SK-N-SH (cell line): ENCODE measurements around the gene ST6GALNAC1. TPM values are rescaled to one million over a fixed set of nuclear protein-coding genes. Genes with fewer than 3 reads are reported as not detected.

Experiments
- CTCF ChIA-PET: fragments of 300-600, 350-600 bp; formaldehyde crosslinking; extraction: SDS; loops from one replicate; lab custom pipeline; 2021; lab: Yijun Ruan, JAX
- POLR2A ChIA-PET: fragments of 350-600 bp; sonication (Branson Sonifier 250); formaldehyde crosslinking; extraction: SDS; loops from one replicate; lab custom pipeline; 2020; ENCODE audit warnings: antibody characterized with exemption, inconsistent platforms; lab: Yijun Ruan, JAX
- DNase-seq: peaks from one replicate; pipeline ENCODE4 v3.0.0; 2012
- H2AFZ ChIP-seq: fragments of 200-600 bp; sonication (generic); 2 replicates; pipeline ENCODE4 v1.8.1; 2016; ENCODE audit warnings: antibody characterized with exemption, mild to moderate bottlenecking, low read depth
- H3F3A ChIP-seq: fragments of 200-600 bp; sonication (generic); replicated peaks from 2 replicates; pipeline ENCODE3; 2016; ENCODE audit warnings: antibody characterized with exemption, mild to moderate bottlenecking; ENCODE audit not compliant: insufficient read depth
- H3K27ac ChIP-seq, 2 experiments: fragments of 200-500 bp in 1 of 2; fragments of 200-600 bp in 1 of 2; sonication (Bioruptor generic) in 1 of 2; sonication (generic), shearing (Covaris generic) in 1 of 2; 2 replicates each; pipeline versions ENCODE4 v1.5.1 to v1.6.1; 2014 to 2016; ENCODE audit warnings: low read depth in 2 of 2, inconsistent platforms in 1 of 2, low read length in 1 of 2, mild to moderate bottlenecking in 1 of 2, mixed read lengths in 1 of 2
- H3K27me3 ChIP-seq: fragments of 200-600 bp; sonication (generic), shearing (Covaris generic); 2 replicates; pipeline ENCODE4 v1.6.1; 2016; ENCODE audit warnings: mixed run types; ENCODE audit not compliant: insufficient read depth
- H3K36me3 ChIP-seq, 2 experiments: fragments of 200-500 bp in 1 of 2; fragments of 200-600 bp in 1 of 2; sonication (Bioruptor generic) in 1 of 2; sonication (generic) in 1 of 2; replicated peaks in 1 of 2; 2 replicates each; pipeline versions ENCODE3 to v1.5.1; 2014 to 2016; ENCODE audit warnings: low read length in 1 of 2, mild to moderate bottlenecking in 1 of 2; ENCODE audit not compliant: insufficient read depth in 2 of 2, control insufficient read depth in 1 of 2
- H3K4me1 ChIP-seq, 2 experiments: fragments of 200-500 bp in 1 of 2; fragments of 200-600 bp in 1 of 2; sonication (Bioruptor generic) in 1 of 2; sonication (generic), shearing (Covaris generic) in 1 of 2; 2 replicates each; pipeline versions ENCODE4 v1.5.1 to v1.6.1; 2014 to 2016; ENCODE audit warnings: low read depth in 1 of 2, low read length in 1 of 2, mixed run types in 1 of 2; ENCODE audit not compliant: insufficient read depth in 2 of 2, control insufficient read depth in 1 of 2
- H3K4me2 ChIP-seq: fragments of 200-600 bp; sonication (generic), shearing (Covaris generic); 2 replicates; pipeline ENCODE4 v1.6.1; 2017; ENCODE audit warnings: mixed run types
- H3K4me3 ChIP-seq, 2 experiments: fragments of 200-500 bp in 1 of 2; fragments of 200-600 bp in 1 of 2; sonication (Bioruptor generic) in 1 of 2; sonication (generic), shearing (Covaris generic) in 1 of 2; 2 replicates each; pipeline versions ENCODE4 v1.5.1 to v1.8.1; 2014 to 2016; ENCODE audit warnings: low read depth in 2 of 2, inconsistent platforms in 1 of 2, low read length in 1 of 2, mild to moderate bottlenecking in 1 of 2, mixed read lengths in 1 of 2, moderate library complexity in 1 of 2
- H3K79me2 ChIP-seq: fragments of 200-600 bp; sonication (generic); 2 replicates; pipeline ENCODE4 v1.8.1; 2017; ENCODE audit warnings: mild to moderate bottlenecking; ENCODE audit not compliant: insufficient read depth
- H3K9ac ChIP-seq: fragments of 200-600 bp; sonication (generic); 2 replicates; pipeline ENCODE4 v1.6.1; 2017; ENCODE audit warnings: mixed run types
- H3K9me2 ChIP-seq: fragments of 200-600 bp; sonication (generic); 2 replicates; pipeline ENCODE4 v1.6.1; 2017; ENCODE audit warnings: mixed run types
- H3K9me3 ChIP-seq: fragments of 200-600 bp; sonication (generic); 2 replicates; pipeline ENCODE4 v1.6.1; 2017; ENCODE audit warnings: mixed run types, mild to moderate bottlenecking, moderate library complexity
- H4K20me1 ChIP-seq: fragments of 200-600 bp; sonication (generic); 2 replicates; pipeline ENCODE4 v1.6.1; 2017; ENCODE audit warnings: mild to moderate bottlenecking, mixed run types; ENCODE audit not compliant: insufficient read depth
- ELF1 ChIP-seq: IDR thresholded peaks from 2 replicates; pipeline ENCODE4 v1.4.0; 2012
- EZH2phosphoT487 ChIP-seq: fragments of 200-600 bp; sonication (generic); IDR thresholded peaks from 2 replicates; pipeline ENCODE4 v1.6.1; 2017; ENCODE audit warnings: low read depth, mixed run types, mild to moderate bottlenecking, antibody characterized with exemption, moderate library complexity, borderline replicate concordance
- FOSL2 ChIP-seq: IDR thresholded peaks from 2 replicates; pipeline ENCODE4 v1.4.0; 2012; ENCODE audit warnings: low read depth, mild to moderate bottlenecking, moderate library complexity, borderline replicate concordance
- MEF2A ChIP-seq: IDR thresholded peaks from 2 replicates; pipeline ENCODE4 v1.4.0; 2012; ENCODE audit warnings: low read depth, borderline replicate concordance
- MXI1 ChIP-seq: IDR thresholded peaks from 2 replicates; pipeline ENCODE4 v1.6.1; 2012; ENCODE audit warnings: mild to moderate bottlenecking, low read depth, low read length, improper control_type of control experiment
- NFIC ChIP-seq: IDR thresholded peaks from 2 replicates; pipeline ENCODE4 v1.4.0; 2012; ENCODE audit warnings: borderline replicate concordance
- NRF1 ChIP-seq: IDR thresholded peaks from 2 replicates; pipeline ENCODE4 v1.6.1; 2012; ENCODE audit warnings: low read depth, mild to moderate bottlenecking, low read length
- PBX3 ChIP-seq: IDR thresholded peaks from 2 replicates; pipeline ENCODE4; 2012
- RAD21 ChIP-seq: IDR thresholded peaks from 2 replicates; pipeline ENCODE4 v1.6.1; 2012; ENCODE audit warnings: mild to moderate bottlenecking, low read length
- RXRA ChIP-seq: IDR thresholded peaks from 2 replicates; pipeline ENCODE4 v1.4.0; 2012; ENCODE audit warnings: low read depth, mild to moderate bottlenecking, borderline replicate concordance
- SIN3A ChIP-seq: IDR thresholded peaks from 2 replicates; pipeline ENCODE4 v1.6.1; 2012; ENCODE audit warnings: low read depth, mild to moderate bottlenecking, low read length, moderate library complexity, borderline replicate concordance
- SMC3 ChIP-seq: IDR thresholded peaks from 2 replicates; pipeline ENCODE4 v1.6.1; 2012; ENCODE audit warnings: low read depth, low read length, improper control_type of control experiment
- TAF1 ChIP-seq: IDR thresholded peaks from 2 replicates; pipeline ENCODE4 v1.6.1; 2012; ENCODE audit warnings: low read depth, mild to moderate bottlenecking, low read length, moderate library complexity, borderline replicate concordance
- TCF12 ChIP-seq: IDR thresholded peaks from 2 replicates; pipeline ENCODE4 v1.4.0; 2012
- USF2 ChIP-seq: fragments of 150-350 bp; IDR thresholded peaks from 2 replicates; pipeline ENCODE4 v1.6.1; 2017; ENCODE audit warnings: antibody characterized with exemption, low read length, low read depth, borderline replicate concordance
- YY1 ChIP-seq: IDR thresholded peaks from 2 replicates; pipeline ENCODE4 v1.4.0; 2012; ENCODE audit warnings: low read depth, mild to moderate bottlenecking
- ZBTB33 ChIP-seq: IDR thresholded peaks from 2 replicates; pipeline ENCODE4 v1.4.0; 2012; ENCODE audit warnings: low read depth, borderline replicate concordance
- WGBS: methylation state at CpG from one replicate; pipeline ENCODE4 v1.1.6; 2017; ENCODE audit warnings: low lambda C conversion rate; 5-methylcytosine and 5-hydroxymethylcytosine counted together
- polyA plus RNA-seq, 3 experiments: library from polyadenylated mRNA; depleted of rRNA; stranded (reverse); fragments of >200 nt; gene quantifications; 2 replicates each; pipeline ENCODE4 v1.2.3, GENCODE V29; 2012

Gene ST6GALNAC1
- polyA plus RNA-seq, 1 of the 3 experiments (the other 2 are of a cell fraction): not detected

- ChIA-PET POLR2A (no interaction called here), CTCF (interaction anchor here (0.6 to 10.4 kb wide), 8 partner anchors 8 to 126 kb away, joined by 3 to 78 read pairs (median 5); partner anchors contain the start of genes AANAT and ST6GALNAC2)
- H3K79me2 ChIP-seq: no peaks in the 10 kb centered on the region
These were observed 49.6 kb downstream of the ST6GALNAC1 start for GRCh38 chr17:76593959-76594358.

GRCh38 chr17:76593384-76593826 lies 50.2 kb downstream of the ST6GALNAC1 start:
- Histone ChIP-seq H3K9me3 (no peaks in the 10 kb centered on the region), H3K4me3 (no peak overlapping the region), H3K79me2 (no peaks in the 10 kb centered on the region), H3K36me3 (no peaks in the 10 kb centered on the region), H3F3A (no peaks in the 10 kb centered on the region), H4K20me1 (no peaks in the 10 kb centered on the region), H3K27ac (no peak overlapping the region), H3K9me2 (no peaks in the 10 kb centered on the region), H3K27me3 (no peaks in the 10 kb centered on the region), H2AFZ (no peak overlapping the region), H3K4me2 (no peak overlapping the region), H3K4me1 (no peaks in the 10 kb centered on the region; a peak in 1 of 4 replicates), H3K9ac (no peak overlapping the region)
- no peak for TF ChIP-seq ELF1
- peak; percentile 26; the same call in 1 of the 2 replicates for TF ChIP-seq FOSL2
- TF ChIP-seq SIN3A: no peak
- TF ChIP-seq PBX3: peak; percentile 13; the same call in 1 of the 2 replicates
- TF ChIP-seq NRF1: no peak
- TF ChIP-seq NFIC: no peak
- no peak for TF ChIP-seq USF2
- WGBS: 82% methylated on average over 8 of the region's 8 CpGs
- ChIA-PET POLR2A (no interaction called here), CTCF (interaction anchor here (0.6 to 10.4 kb wide), 7 partner anchors 7 to 694 kb away, joined by 3 to 78 read pairs (median 4); partner anchors contain the start of genes AANAT and ST6GALNAC2)
- no peak for DNase-seq

More at GRCh38 chr17:76593959-76594358, 49.6 kb downstream of the ST6GALNAC1 start:
- Histone ChIP-seq H3K4me1 (no peaks in the 10 kb centered on the region; a peak in 1 of 4 replicates), H3K4me3 (no peak overlapping the region), H3F3A (no peaks in the 10 kb centered on the region), H4K20me1 (no peaks in the 10 kb centered on the region), H3K9ac (no peak overlapping the region), H3K4me2 (no peak overlapping the region), H3K36me3 (no peaks in the 10 kb centered on the region), H3K9me3 (no peaks in the 10 kb centered on the region), H3K9me2 (no peaks in the 10 kb centered on the region), H3K27ac (no peak overlapping the region), H2AFZ (no peak overlapping the region), H3K27me3 (no peaks in the 10 kb centered on the region)
- WGBS: 91% methylated on average over 4 of the region's 4 CpGs
- DNase-seq: no peak
- TF ChIP-seq RAD21 (peak; percentile 15; the same call in 1 of the 2 replicates), NFIC (no peak)

- no peak for DNase-seq
- Histone ChIP-seq H3F3A (no peaks in the 10 kb centered on the region), H3K4me2 (no peak overlapping the region), H3K79me2 (no peaks in the 10 kb centered on the region), H3K27ac (no peak overlapping the region), H3K27me3 (peaks cover 37% of the 10 kb centered on the region), H3K9ac (no peak overlapping the region), H3K9me2 (no peaks in the 10 kb centered on the region), H3K9me3 (no peaks in the 10 kb centered on the region), H3K4me1 (peaks cover 0 to 9% of the 10 kb centered on the region in 2 experiments; a peak in 1 of 4 replicates), H3K36me3 (no peaks in the 10 kb centered on the region), H2AFZ (no peak overlapping the region), H4K20me1 (no peaks in the 10 kb centered on the region), H3K4me3 (no peak overlapping the region)
- ChIA-PET POLR2A (no interaction called here), CTCF (interaction anchor here (2.8 to 3.5 kb wide), 3 partner anchors 13 to 36 kb away, joined by 10 to 40 read pairs (median 23); no protein-coding TSS in a partner anchor)
- TF ChIP-seq TAF1 (no peak), RXRA (no peak), SMC3 (no peak), ZBTB33 (no peak), EZH2phosphoT487 (no peak), MEF2A (no peak), MXI1 (no peak), SIN3A (no peak), YY1 (no peak), NFIC (no peak), TCF12 (no peak), ELF1 (no peak)
These were observed 55.4 kb downstream of the ST6GALNAC1 start for GRCh38 chr17:76588182-76588581.
